Astrocyte of the cerebellum (primary cell): Measurements from ENCODE around the gene RAD51B.
"Not testable (repeated sequence)": the region's sequence is repeated elsewhere in the genome, so short reads cannot be mapped to it uniquely, and the experiment has no call there.

Experiments
- DNase-seq: peaks from one replicate; pipeline ENCODE4 v3.0.0-alpha.2; 2011; ENCODE audit warnings: low read depth
- H3K4me3 ChIP-seq: 2 replicates; pipeline ENCODE4 v1.5.1; 2011; ENCODE audit warnings: mild to moderate bottlenecking, low read depth, low read length, moderate library complexity
- CTCF ChIP-seq: IDR thresholded peaks from 2 replicates; pipeline ENCODE4 v1.5.1; 2012; ENCODE audit warnings: low read length, low read depth, moderate library complexity, mild to moderate bottlenecking; ENCODE audit errors: missing control alignments
- in situ Hi-C: cut with HindIII; loops from 2 replicates; pipeline ENCODE4 v1.10.0; 2017; ENCODE audit warnings: low sequenced_read_pairs

RAD51B gene

GRCh38 chr14:68042586-68043210 lies 223.1 kb downstream of the RAD51B start:
- TF ChIP-seq CTCF, result no peak
- DNase-seq, result peak; percentile 3
- in situ Hi-C loops, result no loop called here
- H3K4me3 ChIP-seq, result no peak overlapping the region

- DNase-seq, result no peak
- in situ Hi-C loops, result no loop called here
- no peak overlapping the region for H3K4me3 ChIP-seq
- TF ChIP-seq CTCF, result no peak
Measured at GRCh38 chr14:68043752-68044151, 224.2 kb downstream of the RAD51B start.

GRCh38 chr14:68047906-68048305 lies 228.3 kb downstream of the RAD51B start:
- no peak for TF ChIP-seq CTCF
- H3K4me3 ChIP-seq, result no peak overlapping the region
- in situ Hi-C loops, result no loop called here
- DNase-seq, result no peak

DNA sequence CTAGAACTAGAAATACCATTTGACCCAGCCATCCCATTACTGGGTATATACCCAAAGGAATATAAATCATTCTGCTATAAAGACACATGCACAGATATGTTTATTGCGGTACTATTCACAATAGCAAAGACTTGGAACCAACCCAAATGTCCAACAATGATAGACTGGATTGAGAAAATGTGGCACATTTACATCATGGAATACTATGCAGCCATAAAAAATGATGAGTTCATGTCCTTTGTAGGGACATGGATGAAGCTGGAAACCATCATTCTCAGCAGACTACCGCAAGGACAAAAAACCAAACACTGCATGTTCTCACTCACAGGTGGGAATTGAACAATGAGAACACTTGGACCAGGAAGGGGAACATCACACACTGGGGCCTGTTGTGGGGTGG lies 229.2 kb downstream of the RAD51B start:
- in situ Hi-C loops, DNase-seq, H3K4me3 ChIP-seq: not testable (repeated sequence)

DNA sequence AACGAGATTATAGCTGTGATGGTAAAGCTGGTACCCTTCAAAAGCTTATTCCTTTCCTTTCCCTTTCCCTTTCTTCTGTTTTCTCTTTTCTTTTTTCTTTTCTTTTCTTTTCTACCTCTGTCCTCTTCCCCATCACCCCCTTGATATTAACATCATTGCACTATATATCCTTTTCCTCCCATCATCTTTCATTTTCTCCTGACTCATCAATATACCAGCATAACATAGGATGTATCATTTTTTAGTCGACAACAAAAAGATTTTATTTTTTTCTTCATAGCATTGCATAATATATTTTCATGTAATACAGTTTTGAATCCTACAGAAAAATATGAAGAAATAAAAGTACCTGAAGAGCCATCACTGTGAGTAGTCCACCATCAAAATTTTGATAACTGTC lies 230.6 kb downstream of the RAD51B start:
- no peak overlapping the region for H3K4me3 ChIP-seq
- TF ChIP-seq CTCF, result no peak
- DNase-seq, result no peak
- in situ Hi-C loops, result no loop called here

- TF ChIP-seq CTCF, result no peak
- no peak for DNase-seq
Measured at GRCh38 chr14:68051146-68051545, 231.6 kb downstream of the RAD51B start.

DNA sequence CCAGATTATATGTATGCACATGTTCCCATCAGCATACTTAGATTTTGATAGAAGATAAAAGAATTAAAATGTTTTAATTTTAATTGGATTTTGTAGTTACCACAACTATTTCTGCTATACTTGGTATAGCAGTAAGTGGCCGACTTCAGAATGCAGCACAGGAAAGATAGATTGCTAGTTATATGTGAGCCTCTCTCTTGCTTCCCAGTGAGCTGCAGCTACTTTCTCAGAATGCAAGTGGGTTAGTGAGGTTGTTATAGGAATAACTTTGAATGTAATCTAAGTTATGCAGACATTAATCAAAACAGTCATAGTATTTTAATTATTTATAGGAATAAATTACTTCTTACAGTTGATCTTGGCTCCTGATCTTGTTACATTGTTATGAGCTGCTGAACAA lies 240.6 kb downstream of the RAD51B start:
- no peak overlapping the region for H3K4me3 ChIP-seq
- DNase-seq, result no peak
- in situ Hi-C loops, result no loop called here
- no peak for TF ChIP-seq CTCF

More at GRCh38 chr14:68051146-68051545, 231.6 kb downstream of the RAD51B start:
- H3K4me3 ChIP-seq, result no peak overlapping the region
- in situ Hi-C loops, result no loop called here
